COLO829 (cell line): Measurements from ENCODE around the gene ZBTB42.

Experiments used
- DNase-seq: peaks from one replicate; pipeline ENCODE4 v3.0.0; 2012; ENCODE audit warnings: low spot score

The ZBTB42 gene

DNA sequence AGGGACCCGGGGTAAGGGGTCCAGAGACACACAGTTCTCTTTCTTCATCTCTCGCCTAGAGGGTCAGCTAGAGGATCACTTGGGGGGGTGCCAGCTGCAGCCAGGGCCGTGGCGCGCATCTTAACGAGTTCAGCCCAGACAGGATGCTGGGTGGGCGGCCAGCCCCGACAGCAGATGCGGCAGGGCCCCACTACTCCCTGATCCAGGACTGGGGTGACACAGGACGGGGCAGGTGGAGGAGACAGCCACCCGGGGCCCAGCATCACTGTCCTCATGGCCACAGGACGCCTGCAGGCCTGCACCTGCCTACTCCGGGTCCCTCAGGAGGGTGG is 18.1 kb upstream of the ZBTB42 start:
- no peak for DNase-seq

- DNase-seq = no peak
Observed at GRCh38 chr14:104783484-104784217, 17.2 kb upstream of the ZBTB42 start.

GRCh38 chr14:104784218-104784568 is 16.7 kb upstream of the ZBTB42 start:
- no peak for DNase-seq

GRCh38 chr14:104784846-104785707 is 15.8 kb upstream of the ZBTB42 start:
- no peak for DNase-seq

GRCh38 chr14:104785708-104786080 is 15.2 kb upstream of the ZBTB42 start:
- DNase-seq = no peak

DNA sequence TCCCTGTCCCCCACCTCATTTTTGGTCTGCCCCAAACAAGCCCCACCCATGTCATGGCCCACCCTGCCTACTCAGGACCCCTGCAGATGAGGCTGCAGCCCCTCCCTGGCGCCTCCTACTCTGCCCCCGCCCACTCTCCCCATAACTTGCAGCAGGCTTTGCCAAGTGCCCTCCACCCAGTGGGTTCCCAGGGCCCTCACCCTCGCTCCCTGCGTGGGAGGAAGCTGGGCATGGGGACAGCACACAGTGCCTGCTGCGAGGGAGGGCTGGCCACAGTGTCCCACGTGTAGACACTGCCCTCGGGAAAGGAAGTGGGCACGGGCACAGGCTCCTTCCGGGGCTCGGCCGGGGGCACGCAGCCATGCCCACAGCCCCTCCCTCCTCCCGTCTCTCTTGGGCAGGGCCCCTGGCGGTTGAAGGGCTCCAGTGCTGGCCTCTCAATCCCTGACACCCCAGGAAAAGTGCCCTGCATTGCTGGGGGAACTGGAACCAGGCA is 14.8 kb upstream of the ZBTB42 start:
- no peak for DNase-seq

DNA sequence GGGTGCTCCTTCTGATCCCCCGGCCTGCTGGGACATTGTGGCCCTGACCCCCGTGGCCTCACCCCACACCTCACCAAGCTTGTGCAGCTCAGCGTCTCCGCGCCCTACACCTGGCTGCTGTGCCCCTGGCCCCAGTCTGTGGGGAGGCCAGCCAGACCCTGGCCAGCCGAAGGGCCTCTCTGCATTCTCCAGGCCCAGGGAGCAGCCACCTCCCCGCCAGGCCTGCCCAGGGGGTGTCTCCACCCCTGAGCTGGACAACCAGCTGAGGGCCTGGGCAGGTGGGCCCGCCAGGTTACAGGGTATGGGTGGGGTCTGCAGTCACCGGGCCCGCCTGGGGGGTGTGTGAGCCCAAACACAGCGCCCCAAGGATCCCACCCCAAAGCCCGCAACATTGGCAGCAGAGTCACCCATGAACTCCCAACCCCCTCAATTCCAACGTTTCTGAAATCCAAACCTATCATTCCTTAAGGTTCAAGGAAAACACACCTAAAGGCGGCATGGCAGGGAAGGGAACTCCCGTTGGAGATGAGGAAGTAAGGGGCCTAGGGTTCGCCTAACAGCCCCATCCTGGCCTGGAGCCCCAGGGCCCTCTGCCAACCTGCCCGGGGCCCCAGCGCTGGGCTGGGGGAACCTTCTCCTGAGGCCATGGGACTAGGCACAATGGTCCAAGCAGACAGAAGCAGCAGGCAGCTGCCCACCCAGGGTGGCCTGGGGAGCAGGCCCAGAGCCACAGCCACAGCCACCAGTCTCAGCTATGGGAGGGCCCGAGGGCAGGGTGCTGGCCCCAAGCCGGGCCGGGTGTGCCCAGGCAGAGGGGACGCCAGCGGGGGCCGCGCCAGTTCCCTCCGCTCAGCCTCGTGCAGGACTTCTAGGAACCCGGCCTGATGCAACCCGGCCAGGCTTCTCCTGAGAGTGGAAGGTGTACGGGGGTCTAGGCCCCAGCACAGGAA is 13.9 kb upstream of the ZBTB42 start:
- no peak for DNase-seq

GRCh38 chr14:104787736-104788135 is 13.2 kb upstream of the ZBTB42 start:
- no peak for DNase-seq

DNA sequence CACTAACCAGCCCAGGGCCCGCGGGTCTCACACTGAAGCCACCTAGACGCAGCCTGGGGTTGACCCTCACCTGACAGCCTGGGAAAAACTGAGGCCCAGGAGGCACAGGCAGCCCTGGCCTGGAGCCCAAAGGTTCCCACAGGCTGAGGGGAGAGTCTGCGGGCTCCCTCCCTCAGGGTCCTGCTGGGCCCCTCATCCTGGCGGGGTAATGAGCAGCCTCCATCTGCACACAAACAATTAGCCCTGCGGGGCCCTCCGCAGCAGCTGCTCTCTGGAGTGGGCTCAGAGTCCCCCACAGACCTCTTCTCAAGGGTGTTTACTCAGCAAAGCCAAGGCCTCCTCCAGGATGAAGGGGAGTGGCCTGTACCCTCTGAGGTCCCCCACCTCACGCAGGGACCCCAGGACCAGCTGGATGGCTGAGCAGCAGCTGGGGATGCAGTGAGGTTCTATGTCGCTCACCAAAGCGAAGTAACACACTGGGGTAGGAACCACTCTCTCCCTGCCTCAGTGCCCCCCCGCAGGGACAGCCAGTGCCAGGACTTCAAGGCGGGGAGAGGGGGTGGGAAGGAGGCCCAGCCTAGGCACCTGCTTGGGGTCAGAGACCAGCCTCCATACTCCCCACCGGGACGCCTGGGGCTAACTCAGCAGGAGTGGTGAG is 12.6 kb upstream of the ZBTB42 start:
- DNase-seq = no peak

GRCh38 chr14:104788873-104789663 is 11.8 kb upstream of the ZBTB42 start:
- no peak for DNase-seq

DNA sequence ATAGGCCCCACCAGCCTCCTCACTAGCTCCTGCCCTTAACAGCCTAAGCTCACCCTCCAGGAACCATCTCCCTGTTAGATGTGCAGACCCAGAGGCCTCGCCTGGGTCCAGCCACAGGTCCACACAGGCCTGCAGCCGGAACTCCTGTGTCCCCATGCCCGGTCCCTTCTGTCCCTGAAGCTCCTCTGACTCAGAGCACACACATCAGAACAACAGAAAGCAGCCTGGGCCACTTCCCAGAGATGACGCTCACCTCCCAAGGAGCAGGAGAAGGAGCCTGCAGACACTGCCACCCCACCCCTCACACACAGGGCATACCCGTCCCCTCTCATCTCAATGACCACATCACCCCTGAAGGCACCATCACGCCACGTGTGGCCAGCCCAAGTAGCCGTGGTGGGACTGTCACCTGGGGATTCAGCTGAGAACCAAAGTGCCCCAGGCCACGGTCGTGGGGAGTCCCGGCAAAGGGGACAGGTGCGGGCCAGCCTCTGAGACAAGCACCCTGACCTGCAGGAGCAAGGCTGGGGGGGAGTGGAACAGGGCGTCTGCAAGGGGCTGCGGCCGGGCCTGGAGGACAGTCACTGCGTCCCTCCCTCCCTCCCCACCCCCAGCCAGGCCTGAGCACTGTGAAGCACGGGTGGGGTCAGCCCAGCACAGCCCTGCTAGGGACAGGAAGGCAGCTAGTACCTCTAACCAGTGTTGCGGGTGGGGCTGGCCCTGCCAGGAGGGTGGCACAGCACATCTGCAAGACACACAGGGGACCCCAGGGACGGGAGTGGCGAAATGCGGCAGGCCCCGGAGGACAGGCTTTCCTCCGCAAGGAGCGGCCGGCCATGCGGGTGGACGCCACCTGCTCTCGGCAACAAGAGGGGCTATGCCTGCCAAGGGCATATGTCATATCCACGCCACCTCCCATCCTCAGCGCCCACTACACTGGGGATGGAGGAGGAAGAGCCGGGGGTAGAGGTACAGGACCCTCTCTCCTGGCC is 10.9 kb upstream of the ZBTB42 start:
- no peak for DNase-seq

- DNase-seq = no peak
Observed at GRCh38 chr14:104791425-104791824, 9.5 kb upstream of the ZBTB42 start.

- DNase-seq = no peak
Observed at GRCh38 chr14:104792101-104792884, 8.6 kb upstream of the ZBTB42 start.

GRCh38 chr14:104792945-104793702 is 7.8 kb upstream of the ZBTB42 start:
- no peak for DNase-seq

GRCh38 chr14:104793703-104793959 is 7.3 kb upstream of the ZBTB42 start:
- DNase-seq = no peak

GRCh38 chr14:104794099-104794498 is 6.8 kb upstream of the ZBTB42 start:
- peak; percentile 72 for DNase-seq

DNA sequence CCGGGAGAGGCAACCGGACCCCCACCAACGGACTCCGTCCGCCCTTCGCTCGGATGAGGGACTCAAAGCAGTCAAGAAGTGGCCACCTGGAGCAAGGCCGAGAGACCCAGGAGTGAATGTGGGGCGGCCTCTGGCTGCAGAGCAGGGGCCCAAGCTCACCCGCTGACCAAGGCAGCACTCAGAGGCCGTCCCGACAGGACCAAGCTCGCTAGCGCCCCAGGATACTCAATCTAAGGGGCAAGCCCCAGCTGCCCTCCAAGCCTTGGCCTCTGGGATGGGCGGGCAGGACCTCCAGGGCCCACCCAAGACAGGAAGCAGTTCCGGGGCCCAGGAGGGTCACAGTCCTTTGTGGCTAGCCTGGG is 6.3 kb upstream of the ZBTB42 start:
- DNase-seq = no peak

DNA sequence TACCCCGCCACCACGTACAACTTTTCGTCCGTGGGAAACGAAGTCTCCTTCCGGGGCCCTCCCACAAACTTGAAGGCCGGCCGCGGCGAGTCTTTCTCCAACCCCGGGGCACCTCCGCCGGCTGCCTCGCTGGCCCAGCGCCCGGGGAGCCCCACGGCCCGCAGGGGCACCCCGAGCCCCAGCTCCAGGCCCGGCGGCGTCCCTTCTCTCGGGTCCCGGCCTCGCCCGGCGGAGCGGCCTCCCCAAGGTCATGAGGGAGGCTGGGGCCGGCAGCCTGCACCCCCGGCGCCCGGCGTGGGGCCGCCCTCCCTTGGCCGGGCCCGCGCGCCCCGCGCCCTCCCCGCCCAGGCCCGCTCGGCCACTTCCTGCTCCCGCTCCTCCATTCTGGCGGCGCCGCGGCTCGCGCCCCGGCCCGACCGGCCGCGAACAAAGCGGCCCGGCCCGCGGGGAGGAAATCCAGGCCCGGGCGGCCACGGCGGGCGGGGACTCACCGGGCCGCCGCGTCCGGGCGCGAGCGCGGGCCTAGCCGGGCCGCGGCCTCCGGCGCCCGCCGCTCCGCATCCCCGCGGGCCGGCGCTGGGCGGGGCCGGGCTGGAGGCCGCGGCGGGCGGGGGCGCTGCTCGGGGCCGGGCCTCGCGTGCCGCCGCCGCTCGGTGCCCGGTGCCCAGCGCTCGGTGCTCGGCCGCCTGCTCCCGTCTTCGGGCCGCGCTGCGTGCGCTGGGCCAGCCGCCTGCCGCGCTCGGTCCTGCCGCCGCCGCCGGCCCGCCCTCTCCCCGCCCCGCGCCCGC is 5.7 kb upstream of the ZBTB42 start, which contains the start of gene AKT1:
Gene AKT1 (minus strand): TSS at position 756 of the 788 bp plus-strand sequence. CDS start 3,105 bp downstream, outside the sequence.
- DNase-seq = no peak
